ENCODE results near the gene MRM2.

Gene MRM2

DNA sequence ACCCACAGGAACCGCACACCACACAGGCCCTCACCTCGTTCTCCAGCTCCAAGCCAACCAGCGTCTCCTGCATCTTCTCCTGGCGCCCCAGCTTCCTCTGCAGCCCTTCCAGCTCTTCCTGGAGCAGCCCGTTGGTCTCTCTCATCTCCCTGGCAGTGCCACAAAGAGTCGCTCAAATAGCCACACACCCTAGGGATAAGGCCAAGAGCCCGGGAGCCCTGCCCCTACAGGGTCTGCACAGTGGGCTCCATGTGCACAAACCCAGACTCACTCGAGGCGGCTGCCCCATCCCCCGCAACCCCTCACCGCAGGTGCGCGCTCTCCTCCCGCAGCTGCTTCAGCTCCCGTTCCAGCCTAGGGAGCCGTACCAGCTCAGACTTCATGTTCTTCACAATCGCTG is 26.2 kb downstream of the MRM2 start:
- no peak overlapping the region for H3K4me3 ChIP-seq (ENCODE audit: low read depth, low read length)
- DNase-seq (ENCODE audit: low read depth, low spot score), result no peak
- CTCF ChIA-PET, result interaction anchor here (0.6 to 2.6 kb wide), 2 partner anchors 107 to 133 kb away, joined by 3 to 8 read pairs; no protein-coding TSS in a partner anchor
- TF ChIP-seq, protein P1, sequence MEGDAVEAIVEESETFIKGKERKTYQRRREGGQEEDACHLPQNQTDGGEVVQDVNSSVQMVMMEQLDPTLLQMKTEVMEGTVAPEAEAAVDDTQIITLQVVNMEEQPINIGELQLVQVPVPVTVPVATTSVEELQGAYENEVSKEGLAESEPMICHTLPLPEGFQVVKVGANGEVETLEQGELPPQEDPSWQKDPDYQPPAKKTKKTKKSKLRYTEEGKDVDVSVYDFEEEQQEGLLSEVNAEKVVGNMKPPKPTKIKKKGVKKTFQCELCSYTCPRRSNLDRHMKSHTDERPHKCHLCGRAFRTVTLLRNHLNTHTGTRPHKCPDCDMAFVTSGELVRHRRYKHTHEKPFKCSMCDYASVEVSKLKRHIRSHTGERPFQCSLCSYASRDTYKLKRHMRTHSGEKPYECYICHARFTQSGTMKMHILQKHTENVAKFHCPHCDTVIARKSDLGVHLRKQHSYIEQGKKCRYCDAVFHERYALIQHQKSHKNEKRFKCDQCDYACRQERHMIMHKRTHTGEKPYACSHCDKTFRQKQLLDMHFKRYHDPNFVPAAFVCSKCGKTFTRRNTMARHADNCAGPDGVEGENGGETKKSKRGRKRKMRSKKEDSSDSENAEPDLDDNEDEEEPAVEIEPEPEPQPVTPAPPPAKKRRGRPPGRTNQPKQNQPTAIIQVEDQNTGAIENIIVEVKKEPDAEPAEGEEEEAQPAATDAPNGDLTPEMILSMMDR (IDR thresholded peaks at IDR 0.05; ENCODE audit: insufficient read depth, low read length, missing control alignments), result no peak
- POLR2A ChIA-PET, result interaction anchor here (1.1 kb wide), 1 partner anchor 17 kb away, joined by 3 read pairs; the partner anchor contains the start of gene MAD1L1

DNA sequence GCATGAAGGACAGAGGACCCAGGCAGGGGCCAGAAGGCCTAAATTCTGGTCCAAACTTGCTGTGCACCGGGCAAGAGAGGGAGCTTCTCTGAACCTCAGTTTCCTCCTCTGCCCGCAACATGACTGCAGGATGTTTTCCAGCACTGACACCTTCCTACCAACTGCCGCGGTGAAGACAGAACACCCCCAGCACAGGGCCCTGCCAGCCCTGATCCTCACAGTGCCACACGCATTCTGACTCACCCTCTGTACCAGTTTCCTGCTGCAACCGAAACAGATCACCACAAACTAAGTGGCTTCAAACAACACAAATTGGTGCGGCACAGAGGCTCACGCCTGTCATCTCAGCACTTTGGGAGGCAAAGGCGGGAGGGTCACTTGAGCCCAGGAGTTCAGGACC is 27.4 kb downstream of the MRM2 start:
- no peak overlapping the region for H3K4me3 ChIP-seq (ENCODE audit: low read depth, low read length)
- no peak for DNase-seq (ENCODE audit: low read depth, low spot score)
- POLR2A ChIA-PET, result no interaction called here
- CTCF ChIA-PET, result interaction anchor here (1.1 to 2.6 kb wide), 2 partner anchors 134 to 293 kb away, joined by 3 to 8 read pairs; no protein-coding TSS in a partner anchor
- TF ChIP-seq, protein P1 (IDR thresholded peaks at IDR 0.05; ENCODE audit: insufficient read depth, low read length, missing control alignments), result no peak

DNA sequence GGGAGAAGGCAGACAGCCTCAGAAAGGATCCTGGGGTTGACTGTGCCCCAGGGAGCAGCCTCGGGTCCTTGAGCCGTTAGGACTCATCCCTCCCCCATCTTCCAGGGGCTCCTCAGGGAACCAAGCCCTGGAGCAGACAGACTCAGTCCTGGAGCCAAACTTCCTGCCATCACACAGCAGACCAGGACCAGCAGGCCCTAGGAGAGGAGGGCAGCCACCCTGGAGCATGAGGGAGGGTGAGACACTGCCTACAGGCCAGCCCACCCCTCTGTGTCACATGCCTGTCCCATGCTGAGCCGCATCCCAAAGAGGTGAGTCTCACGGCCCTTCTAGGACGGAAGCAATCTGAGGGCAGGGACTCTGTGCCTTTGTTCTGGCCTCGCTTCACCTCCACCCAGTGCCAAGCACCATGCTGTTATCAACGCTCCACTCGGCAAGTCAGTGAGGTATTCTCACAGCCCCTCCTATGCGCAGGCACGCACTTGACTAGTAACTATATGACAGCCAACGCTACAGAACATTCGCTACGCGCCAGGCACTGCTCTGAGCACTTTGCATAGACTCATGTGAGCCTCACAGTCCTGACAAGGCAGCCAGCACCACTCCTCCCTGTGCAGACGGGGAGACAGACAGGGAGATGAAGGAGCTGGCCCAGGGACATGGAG is 28.3 kb downstream of the MRM2 start:
- no peak overlapping the region for H3K4me3 ChIP-seq (ENCODE audit: low read depth, low read length)
- POLR2A ChIA-PET, result no interaction called here
- CTCF ChIA-PET, result interaction anchor here (1.1 kb wide), 1 partner anchor 292 kb away, joined by 3 read pairs; no protein-coding TSS in a partner anchor
- TF ChIP-seq, protein P1 (IDR thresholded peaks at IDR 0.05; ENCODE audit: insufficient read depth, low read length, missing control alignments), result no peak
- no peak for DNase-seq (ENCODE audit: low read depth, low spot score)

DNA sequence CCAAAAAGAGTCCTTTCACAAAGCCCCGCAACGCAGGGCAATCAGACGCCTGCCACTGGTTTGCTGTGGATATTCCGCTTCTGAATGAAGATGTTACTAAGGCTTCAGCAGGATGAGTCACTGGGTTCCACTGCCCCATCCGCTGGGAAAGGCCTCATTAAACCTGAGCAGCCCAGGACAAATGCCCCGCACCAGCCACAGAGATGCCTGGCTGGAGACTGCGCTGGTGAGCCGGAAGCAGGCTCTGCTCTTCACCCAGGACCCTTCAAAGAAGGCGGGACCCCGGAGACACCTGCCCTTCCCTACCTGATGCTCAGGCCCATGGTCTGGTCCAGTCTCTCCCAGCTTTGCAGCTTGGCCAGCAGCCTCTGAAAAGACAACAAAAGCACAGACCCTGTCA is 29.1 kb downstream of the MRM2 start:
- TF ChIP-seq, protein P1 (IDR thresholded peaks at IDR 0.05; ENCODE audit: insufficient read depth, low read length, missing control alignments), result no peak
- POLR2A ChIA-PET, result no interaction called here
- DNase-seq (ENCODE audit: low read depth, low spot score), result no peak
- CTCF ChIA-PET, result no interaction called here
- H3K4me3 ChIP-seq (ENCODE audit: low read depth, low read length), result no peak overlapping the region

DNA sequence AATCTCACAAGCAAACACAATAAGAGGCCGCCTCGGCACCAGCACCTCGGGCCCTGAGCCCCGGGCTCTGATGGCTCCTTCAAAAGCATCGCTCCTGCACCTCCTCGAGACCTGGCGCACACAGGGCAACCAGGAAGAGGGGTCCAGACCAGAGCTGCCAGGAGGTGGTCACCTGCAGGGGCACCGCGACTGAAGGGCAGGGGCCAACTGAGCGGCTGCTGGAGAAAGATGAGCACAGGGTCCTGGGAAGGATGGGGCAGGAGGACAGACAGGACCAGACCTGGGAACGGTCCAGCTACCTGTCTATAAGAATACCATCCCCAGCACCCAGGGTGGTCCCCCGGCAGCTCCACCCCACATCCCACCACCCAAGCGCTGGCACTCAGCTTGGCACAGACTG is 30.1 kb downstream of the MRM2 start:
- ChIA-PET CTCF (interaction anchor here (1.2 to 2.0 kb wide), 4 partner anchors 18 to 633 kb away, joined by 3 to 6 read pairs (median 5); no protein-coding TSS in a partner anchor), POLR2A (no interaction called here)
- no peak for DNase-seq (ENCODE audit: low read depth, low spot score)
- no peak overlapping the region for H3K4me3 ChIP-seq (ENCODE audit: low read depth, low read length)
- TF ChIP-seq, protein P1 (IDR thresholded peaks at IDR 0.05; ENCODE audit: insufficient read depth, low read length, missing control alignments), result no peak

DNA sequence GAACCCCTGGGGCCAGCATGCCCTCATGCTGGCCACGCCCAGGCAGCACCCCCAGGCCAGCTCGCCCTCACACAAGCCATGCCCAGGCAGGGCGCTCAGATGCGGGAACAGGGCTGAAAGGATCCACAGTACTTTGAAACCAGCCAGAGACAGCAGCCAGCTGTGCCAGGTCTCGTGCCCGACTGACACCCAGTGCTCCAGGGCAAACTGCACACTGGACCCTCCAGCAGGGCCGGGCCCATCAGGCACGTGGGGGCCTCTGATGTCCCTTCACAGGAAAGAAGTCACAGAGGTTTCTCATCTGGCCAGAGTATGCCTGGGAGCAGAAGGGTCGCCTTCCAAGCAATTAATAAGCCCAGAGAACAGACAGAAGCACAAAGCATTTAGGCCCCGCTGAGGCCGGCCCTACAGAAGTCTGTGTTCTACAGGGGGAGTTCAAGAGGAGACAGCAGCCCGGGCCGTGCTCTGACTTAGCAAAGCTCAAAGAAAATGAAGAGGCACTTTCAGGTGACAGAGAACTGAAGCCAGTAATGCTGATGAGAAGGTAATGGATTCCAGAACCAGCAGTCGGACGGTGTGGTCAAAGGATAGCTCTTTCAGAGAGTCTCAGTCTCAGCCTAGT is 30.6 kb downstream of the MRM2 start:
- no peak for DNase-seq (ENCODE audit: low read depth, low spot score)
- H3K4me3 ChIP-seq (ENCODE audit: low read depth, low read length), result no peak overlapping the region
- POLR2A ChIA-PET, result no interaction called here
- TF ChIP-seq, protein P1 (IDR thresholded peaks at IDR 0.05; ENCODE audit: insufficient read depth, low read length, missing control alignments), result no peak
- CTCF ChIA-PET, result interaction anchor here (1.0 to 2.0 kb wide), 5 partner anchors 17 to 632 kb away, joined by 3 to 6 read pairs (median 5); no protein-coding TSS in a partner anchor
